ENCODE results near the gene SLC15A4. TPM values are rescaled to one million over a fixed set of nuclear protein-coding genes. Genes with fewer than 3 reads are reported as not detected.

Gene SLC15A4
- total RNA-seq, 1 experiment from 2014 or later: 21.6 TPM

DNA sequence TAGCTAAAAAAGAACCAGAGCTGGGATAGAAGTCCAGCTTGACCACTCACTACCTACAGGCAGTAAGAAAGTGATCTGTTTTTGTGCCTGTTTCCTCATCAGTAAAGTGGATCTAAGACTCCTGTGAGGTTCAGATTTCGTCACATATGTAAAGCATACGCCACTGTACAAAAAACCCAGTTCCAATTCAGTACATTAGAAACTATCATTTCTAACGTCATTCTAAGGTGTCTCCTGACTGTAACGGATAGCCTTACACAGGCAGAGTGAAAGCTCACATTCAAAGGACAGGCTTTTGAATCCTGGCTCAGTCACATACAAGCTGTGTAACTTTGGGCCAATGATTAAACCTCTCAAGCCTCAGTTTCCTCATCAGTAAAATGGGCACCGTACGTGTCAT lies 3.5 kb downstream of the SLC15A4 start:
- Histone ChIP-seq H3K79me1 (ENCODE audit: insufficient read depth, low read depth, low read length, poor library complexity, severe bottlenecking) (peaks cover 9% of the 10 kb centered on the region), H3K79me2 (ENCODE audit: insufficient read depth, low read length) (peaks cover 52% of the 10 kb centered on the region), H3K4me2 (ENCODE audit: insufficient read depth, insufficient read length, low read length) (no peak overlapping the region), H3K18ac (ENCODE audit: insufficient read length, low read depth, low read length) (no peak overlapping the region), H3K4me1 (ENCODE audit: insufficient read depth, low read length) (peaks cover 12% of the 10 kb centered on the region), H4K20me1 (ENCODE audit: control insufficient read depth, insufficient read depth, insufficient read length) (no peaks in the 10 kb centered on the region), H2BK15ac (ENCODE audit: low read depth, low read length) (no peak overlapping the region), H3K27me3 (ENCODE audit: insufficient read depth, low read length) (no peaks in the 10 kb centered on the region), H2AFZ (ENCODE audit: low read length) (no peak overlapping the region), H4K5ac (ENCODE audit: insufficient read length, low read depth, low read length) (no peak overlapping the region), H2AK5ac (ENCODE audit: insufficient read length, low read length) (no peak overlapping the region), H3K4ac (ENCODE audit: low read depth, low read length) (no peak overlapping the region), H2BK120ac (ENCODE audit: low read depth, low read length, poor library complexity, severe bottlenecking) (no peak overlapping the region), H3T11ph (ENCODE audit: low read length) (no peak overlapping the region), H3K23me2 (ENCODE audit: insufficient read length, low read depth, low read length, poor library complexity, severe bottlenecking) (peaks cover 13% of the 10 kb centered on the region), H2BK5ac (ENCODE audit: insufficient read length, low read length) (no peak overlapping the region), H3K56ac (ENCODE audit: insufficient read length, low read depth, low read length) (no peak overlapping the region), H4K8ac (replicated peaks; ENCODE audit: insufficient read length, low read depth, low read length) (no peak overlapping the region), H2BK20ac (ENCODE audit: low read depth, low read length, poor library complexity, severe bottlenecking) (no peak overlapping the region), H3K27ac (ENCODE audit: insufficient read length, low read depth, low read length) (no peak overlapping the region), H3K14ac (ENCODE audit: insufficient read depth, low read length) (no peak overlapping the region), H3K9ac (ENCODE audit: extremely low read depth, insufficient read length, low read length) (peak overlapping the region; percentile 6), H3K9me3 (ENCODE audit: control insufficient read depth, low read depth, low read length) (no peaks in the 10 kb centered on the region), H3K23ac (ENCODE audit: insufficient read length, low read depth, low read length) (no peak overlapping the region), H4K91ac (ENCODE audit: insufficient read length, low read depth, low read length) (no peak overlapping the region), H2BK12ac (ENCODE audit: insufficient read length, low read depth, low read length) (no peak overlapping the region)
- Mint-ChIP-seq H3K4me3 (no peak overlapping the region), H3K27ac (no peak overlapping the region), H3K9me3 (no peaks in the 10 kb centered on the region), H3K36me3 (ENCODE audit: insufficient read depth in 1 of 3, low read depth in 3 of 3) (peaks cover 9 to 19% (median 17%) of the 10 kb centered on the region in 3 experiments; a peak in 6 of 7 replicates), H3K4me1 (peaks cover 47 to 50% of the 10 kb centered on the region in 2 experiments), H3K27me3 (ENCODE audit: low read depth) (no peaks in the 10 kb centered on the region; the same call in 1 of the 2 replicates)
- TF ChIP-seq, protein P1, sequence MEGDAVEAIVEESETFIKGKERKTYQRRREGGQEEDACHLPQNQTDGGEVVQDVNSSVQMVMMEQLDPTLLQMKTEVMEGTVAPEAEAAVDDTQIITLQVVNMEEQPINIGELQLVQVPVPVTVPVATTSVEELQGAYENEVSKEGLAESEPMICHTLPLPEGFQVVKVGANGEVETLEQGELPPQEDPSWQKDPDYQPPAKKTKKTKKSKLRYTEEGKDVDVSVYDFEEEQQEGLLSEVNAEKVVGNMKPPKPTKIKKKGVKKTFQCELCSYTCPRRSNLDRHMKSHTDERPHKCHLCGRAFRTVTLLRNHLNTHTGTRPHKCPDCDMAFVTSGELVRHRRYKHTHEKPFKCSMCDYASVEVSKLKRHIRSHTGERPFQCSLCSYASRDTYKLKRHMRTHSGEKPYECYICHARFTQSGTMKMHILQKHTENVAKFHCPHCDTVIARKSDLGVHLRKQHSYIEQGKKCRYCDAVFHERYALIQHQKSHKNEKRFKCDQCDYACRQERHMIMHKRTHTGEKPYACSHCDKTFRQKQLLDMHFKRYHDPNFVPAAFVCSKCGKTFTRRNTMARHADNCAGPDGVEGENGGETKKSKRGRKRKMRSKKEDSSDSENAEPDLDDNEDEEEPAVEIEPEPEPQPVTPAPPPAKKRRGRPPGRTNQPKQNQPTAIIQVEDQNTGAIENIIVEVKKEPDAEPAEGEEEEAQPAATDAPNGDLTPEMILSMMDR (conservative IDR thresholded peaks at IDR 0.05): no peak
- no peak for DNase-seq
- WGBS (ENCODE audit: extremely low coverage, insufficient read length, low lambda C conversion rate): no CpG with 5 or more reads among the region's 6 CpGs
